Raji (cell line): Measurements from ENCODE around the gene CCSAP.

Experiments used
- POLR2A ChIP-seq: IDR thresholded peaks from 2 replicates; pipeline ENCODE4 v1.6.1; 2011; ENCODE audit warnings: low read depth, low read length, control low read depth; ENCODE audit not compliant: insufficient read depth

The CCSAP gene

GRCh38 chr1:229342656-229343569 is at the start of gene CCSAP:
Gene CCSAP (minus strand): TSS chr1:229343047. CDS start chr1:229342465, 582 bp downstream.
- peak; percentile 83 for TF ChIP-seq POLR2A

- no peak for TF ChIP-seq POLR2A
Measured at GRCh38 chr1:229390130-229390529, 47.3 kb upstream of the CCSAP start.

- no peak for TF ChIP-seq POLR2A
Measured at GRCh38 chr1:229388897-229389580, 46.2 kb upstream of the CCSAP start.

- TF ChIP-seq POLR2A = no peak
Measured at GRCh38 chr1:229385853-229386456, 43.1 kb upstream of the CCSAP start.

GRCh38 chr1:229384822-229385221 is 42.0 kb upstream of the CCSAP start:
- no peak for TF ChIP-seq POLR2A

- no peak for TF ChIP-seq POLR2A
Measured at GRCh38 chr1:229383961-229384360, 41.1 kb upstream of the CCSAP start.

GRCh38 chr1:229383188-229383587 is 40.3 kb upstream of the CCSAP start:
- no peak for TF ChIP-seq POLR2A

GRCh38 chr1:229381234-229381633 is 38.4 kb upstream of the CCSAP start:
- TF ChIP-seq POLR2A = no peak

GRCh38 chr1:229380536-229381160 is 37.8 kb upstream of the CCSAP start:
- no peak for TF ChIP-seq POLR2A

GRCh38 chr1:229379846-229380245 is 37.0 kb upstream of the CCSAP start:
- no peak for TF ChIP-seq POLR2A

- no peak for TF ChIP-seq POLR2A
Measured at GRCh38 chr1:229378586-229379367, 35.9 kb upstream of the CCSAP start.

GRCh38 chr1:229377429-229377828 is 34.6 kb upstream of the CCSAP start:
- no peak for TF ChIP-seq POLR2A

GRCh38 chr1:229376521-229376920 is 33.7 kb upstream of the CCSAP start:
- no peak for TF ChIP-seq POLR2A

- no peak for TF ChIP-seq POLR2A
Measured at GRCh38 chr1:229374485-229374884, 31.6 kb upstream of the CCSAP start.
